Esophagus squamous epithelium (tissue), 5 donors: ENCODE measurements around the gene MYO3B. TPM values are rescaled to one million over a fixed set of nuclear protein-coding genes. Genes with fewer than 3 reads are reported as not detected.

Experiments used
- DNase-seq: peaks from one replicate; lab custom pipeline; 2025; lab: John Stamatoyannopoulos, UW
- H3K27ac ChIP-seq, 4 donors: fragments of 200-600 bp; sonication (generic); one replicate each; pipeline ENCODE4 v1.5.1; 2016 to 2019; ENCODE audit warnings: mild to moderate bottlenecking in 1 of 4
- H3K27me3 ChIP-seq, 4 donors: fragments of 200-600 bp; sonication (generic); 1 replicate in 3 of 4; 2 replicates in 1 of 4; pipeline versions ENCODE4 v1.5.1 to v1.6.0; 2017 to 2021; ENCODE audit warnings: antibody characterized with exemption in 1 of 4
- H3K36me3 ChIP-seq, 3 donors: fragments of 200-600 bp; sonication (generic); one replicate each; pipeline ENCODE4 v1.5.1; 2016 to 2019
- H3K4me1 ChIP-seq, 3 donors: fragments of 200-600 bp; sonication (generic); one replicate each; pipeline ENCODE4 v1.5.1; 2017 to 2019
- H3K4me3 ChIP-seq, 4 donors: fragments of 200-600 bp; sonication (generic); 1 replicate in 3 of 4; 2 replicates in 1 of 4; pipeline ENCODE4 v1.5.1; 2016 to 2019; ENCODE audit warnings: mild to moderate bottlenecking in 2 of 4, moderate library complexity in 1 of 4
- H3K9me3 ChIP-seq, 3 donors: fragments of 200-600 bp; sonication (generic); one replicate each; pipeline ENCODE4 v1.5.1; 2016 to 2019
- POLR2A ChIP-seq, 4 donors: fragments of 450-650 bp; IDR thresholded peaks; one replicate each; pipeline ENCODE4 v1.6.1; 2017; ENCODE audit warnings: antibody characterized with exemption in 4 of 4, mild to moderate bottlenecking in 4 of 4, moderate library complexity in 3 of 4
- WGBS, 2 donors: methylation state at CpG; one replicate each; pipeline ENCODE4 v1.1.5; 2018; 5-methylcytosine and 5-hydroxymethylcytosine counted together
- intact Hi-C: fragments of 100-400 bp; cut with DNase I; formaldehyde crosslinking; loops from one replicate; pipeline ENCODE4 v1.15.0; 2022
- total RNA-seq, 4 donors: library from RNA; depleted of rRNA; stranded (reverse); fragments of >200 nt; gene quantifications; one replicate each; pipeline ENCODE4 v1.1.0, GENCODE V29; 2016
- TF ChIP-seq, protein P1 (sequence below), 6 experiments: fragments of 450-650 bp in 4 of 6; fragments of 200-600 bp in 2 of 6; sonication (generic) in 2 of 6; IDR thresholded peaks; one replicate each; pipeline ENCODE4 v1.5.1; 2016 to 2019; ENCODE audit warnings: antibody characterized with exemption in 6 of 6, mild to moderate bottlenecking in 4 of 6, moderate library complexity in 4 of 6
- donor health status: DM: yes; HTN: yes; CAD: no.

Gene MYO3B
- total RNA-seq, 4 donors from 2014 or later = 0.15 to 0.38 (median 0.18) TPM

GRCh38 chr2:170498619-170499018 lies 320.7 kb downstream of the MYO3B start:
- no peak overlapping the region for H3K4me3 ChIP-seq
- H3K27me3 ChIP-seq = peaks cover 0 to 11% (median 0%) of the 10 kb centered on the region in 4 donors
- WGBS, 2 donors = 28 to 38% methylated on average over 5 of the region's 5 CpGs
- intact Hi-C loops = no loop called here
- TF ChIP-seq, protein P1, sequence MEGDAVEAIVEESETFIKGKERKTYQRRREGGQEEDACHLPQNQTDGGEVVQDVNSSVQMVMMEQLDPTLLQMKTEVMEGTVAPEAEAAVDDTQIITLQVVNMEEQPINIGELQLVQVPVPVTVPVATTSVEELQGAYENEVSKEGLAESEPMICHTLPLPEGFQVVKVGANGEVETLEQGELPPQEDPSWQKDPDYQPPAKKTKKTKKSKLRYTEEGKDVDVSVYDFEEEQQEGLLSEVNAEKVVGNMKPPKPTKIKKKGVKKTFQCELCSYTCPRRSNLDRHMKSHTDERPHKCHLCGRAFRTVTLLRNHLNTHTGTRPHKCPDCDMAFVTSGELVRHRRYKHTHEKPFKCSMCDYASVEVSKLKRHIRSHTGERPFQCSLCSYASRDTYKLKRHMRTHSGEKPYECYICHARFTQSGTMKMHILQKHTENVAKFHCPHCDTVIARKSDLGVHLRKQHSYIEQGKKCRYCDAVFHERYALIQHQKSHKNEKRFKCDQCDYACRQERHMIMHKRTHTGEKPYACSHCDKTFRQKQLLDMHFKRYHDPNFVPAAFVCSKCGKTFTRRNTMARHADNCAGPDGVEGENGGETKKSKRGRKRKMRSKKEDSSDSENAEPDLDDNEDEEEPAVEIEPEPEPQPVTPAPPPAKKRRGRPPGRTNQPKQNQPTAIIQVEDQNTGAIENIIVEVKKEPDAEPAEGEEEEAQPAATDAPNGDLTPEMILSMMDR (IDR thresholded peaks at IDR 0.05) = no peak
- TF ChIP-seq POLR2A (IDR thresholded peaks at IDR 0.05) = no peak
- DNase-seq = no peak
- H3K9me3 ChIP-seq = no peaks in the 10 kb centered on the region
- peaks cover 0 to 5% (median 0%) of the 10 kb centered on the region in 3 donors for H3K4me1 ChIP-seq
- no peak overlapping the region for H3K27ac ChIP-seq
- H3K36me3 ChIP-seq = no peaks in the 10 kb centered on the region

- intact Hi-C loops = no loop called here
- Histone ChIP-seq H3K9me3 (no peaks in the 10 kb centered on the region), H3K27me3 (peaks cover 0 to 11% (median 0%) of the 10 kb centered on the region in 4 donors), H3K4me3 (no peak overlapping the region), H3K4me1 (peaks cover 0 to 5% (median 0%) of the 10 kb centered on the region in 3 donors), H3K27ac (no peak overlapping the region), H3K36me3 (no peaks in the 10 kb centered on the region)
- no peak for DNase-seq
- TF ChIP-seq, protein P1 (IDR thresholded peaks at IDR 0.05) = no peak
- no peak for TF ChIP-seq POLR2A (IDR thresholded peaks at IDR 0.05)
- 86 to 90% methylated on average over 1 of the region's 1 CpG for WGBS, 2 donors
Measured at GRCh38 chr2:170500104-170500503, 322.2 kb downstream of the MYO3B start.

DNA sequence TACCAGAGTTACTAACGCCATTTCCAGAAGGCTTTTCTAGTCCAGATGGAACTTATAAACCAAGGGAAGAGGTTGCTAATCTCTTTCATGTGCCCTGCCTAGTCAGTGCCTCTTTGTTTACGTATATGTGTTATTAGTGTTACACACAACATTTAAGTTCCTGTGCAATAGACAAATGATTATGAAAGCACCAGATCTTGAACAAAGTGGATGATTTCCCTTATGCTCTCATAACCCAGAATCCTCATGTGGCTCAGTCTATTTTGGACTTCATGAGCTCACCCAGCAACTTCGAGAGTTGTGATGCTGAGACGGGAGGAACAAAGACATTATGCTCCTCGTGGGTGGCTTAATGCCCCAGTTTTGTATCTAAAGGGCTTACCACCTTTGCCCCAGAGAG lies 322.8 kb downstream of the MYO3B start:
- 47 to 55% methylated on average over 5 of the region's 5 CpGs for WGBS, 2 donors
- peak overlapping the region in 2 of 4 donors; percentile 14 to 27 for H3K27ac ChIP-seq

DNA sequence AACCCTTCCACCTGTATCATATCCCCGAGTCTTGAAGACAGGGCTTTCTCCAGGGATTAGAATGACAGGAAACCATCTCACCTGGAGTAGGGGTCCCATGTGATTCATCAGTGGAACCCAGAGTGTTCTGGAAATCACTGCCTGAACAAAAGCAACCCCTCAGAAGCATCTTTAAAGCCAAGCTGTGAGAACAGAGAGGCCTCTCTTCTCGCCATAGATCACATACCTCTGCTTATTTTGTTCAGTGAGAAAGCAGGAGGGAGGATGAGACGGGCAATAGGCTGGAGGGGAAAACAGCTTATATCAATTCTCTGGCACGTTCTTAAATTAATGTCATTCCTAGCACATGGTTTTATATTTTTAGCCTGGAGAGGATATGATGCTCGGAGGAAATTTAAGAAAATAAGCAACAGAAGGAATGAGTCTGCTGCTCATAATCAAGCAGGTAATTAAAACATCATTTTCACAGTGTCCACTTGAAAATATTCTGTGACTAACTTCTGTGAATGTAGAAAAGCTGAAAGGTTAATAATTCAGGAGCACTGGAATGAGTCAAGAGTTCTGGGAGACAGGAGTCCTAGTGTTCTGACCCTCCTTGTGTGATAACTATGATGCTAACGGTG lies 323.6 kb downstream of the MYO3B start:
- peak overlapping the region in 2 of 4 donors; percentile 14 to 27 for H3K27ac ChIP-seq
- no peaks in the 10 kb centered on the region for H3K9me3 ChIP-seq

More for the DNA sequence above, 322.8 kb downstream of the MYO3B start:
- Histone ChIP-seq H3K4me3 (no peak overlapping the region), H3K36me3 (no peaks in the 10 kb centered on the region), H3K4me1 (peaks cover 0 to 9% (median 0%) of the 10 kb centered on the region in 3 donors), H3K27me3 (peaks cover 0 to 10% (median 0%) of the 10 kb centered on the region in 4 donors), H3K9me3 (no peaks in the 10 kb centered on the region)
- TF ChIP-seq, protein P1 (IDR thresholded peaks at IDR 0.05) = no peak
- no peak for DNase-seq
- intact Hi-C loops = no loop called here

More for the DNA sequence above, 323.6 kb downstream of the MYO3B start:
- no peak for DNase-seq
- no peak for TF ChIP-seq POLR2A (IDR thresholded peaks at IDR 0.05)
- TF ChIP-seq, protein P1 (IDR thresholded peaks at IDR 0.05) = no peak
- Histone ChIP-seq H3K27me3 (peaks cover 0 to 6% (median 0%) of the 10 kb centered on the region in 4 donors), H3K4me1 (peaks cover 0 to 11% (median 0%) of the 10 kb centered on the region in 3 donors), H3K4me3 (no peak overlapping the region), H3K36me3 (no peaks in the 10 kb centered on the region)
- intact Hi-C loops = no loop called here
- WGBS, 2 donors = 65 to 67% methylated on average over 5 to 6 of the region's 6 CpGs
